Erythroblast (primary cell): ENCODE data around the gene SLC6A9.

ENCODE experiments used
- GATA1 ChIP-seq: IDR thresholded peaks from 2 replicates; pipeline ENCODE4 v1.6.1; 2011; ENCODE audit warnings: low read depth, mild to moderate bottlenecking, control low read depth, low read length, moderate library complexity
- POLR2A ChIP-seq: IDR thresholded peaks from 2 replicates; pipeline ENCODE4 v1.6.1; 2011; ENCODE audit warnings: mild to moderate bottlenecking, low read length

DNA sequence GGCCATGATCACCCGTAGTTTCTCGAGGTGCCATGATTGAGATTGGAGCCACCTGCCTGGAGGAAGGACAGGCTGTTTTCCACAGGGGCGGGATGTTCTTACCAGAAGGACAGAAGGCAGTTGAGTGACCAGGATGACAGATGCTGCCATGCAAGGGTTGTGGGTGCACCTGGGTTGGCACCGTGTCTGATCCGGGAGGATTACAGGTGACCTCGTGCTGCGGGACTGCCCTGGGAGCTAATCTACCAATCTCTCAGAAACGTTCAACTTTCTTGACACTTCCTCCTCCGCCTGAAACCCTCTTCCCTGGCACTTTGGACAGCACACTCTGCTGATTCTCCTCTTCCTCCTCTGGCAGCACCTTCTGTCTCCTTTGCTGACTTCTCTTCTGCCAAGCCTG is 13.8 kb upstream of the SLC6A9 start:
- TF ChIP-seq GATA1 (no peak), POLR2A (no peak)
